ENCODE data around the gene OPHN1. TPM values are rescaled to one million over a fixed set of nuclear protein-coding genes. Genes with fewer than 3 reads are reported as not detected.
"Not testable (repeated sequence)": the region's sequence is repeated elsewhere in the genome, so short reads cannot be mapped to it uniquely, and the experiment has no call there.

The OPHN1 gene
- total RNA-seq, 2 experiments from 2014 or later: 0.04 TPM; not detected in 1

- ATAC-seq (no peak), DNase-seq (no peak)
- TF ChIP-seq CTCF (IDR thresholded peaks at IDR 0.05): no peak
- ChIA-PET POLR2A (no interaction called here), CTCF (no interaction called here)
- Mint-ChIP-seq H3K27me3 (no peaks in the 10 kb centered on the region), H3K4me3 (no peak overlapping the region), H3K36me3 (ENCODE audit: low read depth) (no peaks in the 10 kb centered on the region), H3K9me3 (no peaks in the 10 kb centered on the region), H3K4me1 (ENCODE audit: low read depth) (no peaks in the 10 kb centered on the region), H3K27ac (no peak overlapping the region)
- intact Hi-C loops (cut with micrococcal nuclease): no loop called here
These were observed 345.8 kb downstream of the OPHN1 start for GRCh38 chrX:68087526-68087925.

GRCh38 chrX:68086709-68087108 is 346.6 kb downstream of the OPHN1 start:
- intact Hi-C loops (cut with micrococcal nuclease): no loop called here
- TF ChIP-seq CTCF (IDR thresholded peaks at IDR 0.05): no peak
- H3K36me3 Mint-ChIP-seq (ENCODE audit: low read depth): no peaks in the 10 kb centered on the region
- H3K4me3 Mint-ChIP-seq: no peak overlapping the region
- no peak for ATAC-seq
- no peak overlapping the region for H3K27ac Mint-ChIP-seq
- no peaks in the 10 kb centered on the region for H3K27me3 Mint-ChIP-seq
- CTCF ChIA-PET: no interaction called here
- H3K4me1 Mint-ChIP-seq (ENCODE audit: low read depth): no peaks in the 10 kb centered on the region
- POLR2A ChIA-PET: no interaction called here
- DNase-seq: no peak
- H3K9me3 Mint-ChIP-seq: no peaks in the 10 kb centered on the region

GRCh38 chrX:68084765-68085164 is 348.5 kb downstream of the OPHN1 start:
- Mint-ChIP-seq H3K4me3 (no peak overlapping the region), H3K9me3 (no peaks in the 10 kb centered on the region), H3K36me3 (ENCODE audit: low read depth) (no peaks in the 10 kb centered on the region), H3K27me3 (no peaks in the 10 kb centered on the region), H3K4me1 (ENCODE audit: low read depth) (no peaks in the 10 kb centered on the region), H3K27ac (no peak overlapping the region)
- CTCF ChIA-PET: no interaction called here
- ATAC-seq (no peak), DNase-seq (no peak)
- POLR2A ChIA-PET: no interaction called here
- intact Hi-C loops (cut with micrococcal nuclease): no loop called here
- TF ChIP-seq CTCF (IDR thresholded peaks at IDR 0.05): no peak

- Mint-ChIP-seq H3K27ac (no peak overlapping the region), H3K4me1 (ENCODE audit: low read depth) (no peaks in the 10 kb centered on the region), H3K9me3 (no peaks in the 10 kb centered on the region), H3K27me3 (no peaks in the 10 kb centered on the region), H3K4me3 (no peak overlapping the region), H3K36me3 (ENCODE audit: low read depth) (no peaks in the 10 kb centered on the region)
- intact Hi-C loops (cut with micrococcal nuclease): no loop called here
- ChIA-PET POLR2A (no interaction called here), CTCF (no interaction called here)
- DNase-seq (no peak), ATAC-seq (no peak)
- TF ChIP-seq CTCF (IDR thresholded peaks at IDR 0.05): no peak
These were observed 349.8 kb downstream of the OPHN1 start for GRCh38 chrX:68083510-68083909.

- Mint-ChIP-seq H3K27me3 (no peaks in the 10 kb centered on the region), H3K4me1 (ENCODE audit: low read depth) (no peaks in the 10 kb centered on the region), H3K36me3 (ENCODE audit: low read depth) (no peaks in the 10 kb centered on the region)
These were observed 353.3 kb downstream of the OPHN1 start for GRCh38 chrX:68079961-68080360.

GRCh38 chrX:68078801-68079200 is 354.5 kb downstream of the OPHN1 start:
- H3K27me3 Mint-ChIP-seq; H3K27ac Mint-ChIP-seq; H3K4me1 Mint-ChIP-seq (ENCODE audit: low read depth); intact Hi-C loops (cut with micrococcal nuclease); H3K36me3 Mint-ChIP-seq (ENCODE audit: low read depth); CTCF ChIA-PET; POLR2A ChIA-PET; H3K4me3 Mint-ChIP-seq; ATAC-seq; H3K9me3 Mint-ChIP-seq; DNase-seq: not testable (repeated sequence)

More at GRCh38 chrX:68079961-68080360, 353.3 kb downstream of the OPHN1 start:
- CTCF ChIA-PET: no interaction called here
- H3K9me3 Mint-ChIP-seq: no peaks in the 10 kb centered on the region
- TF ChIP-seq CTCF (IDR thresholded peaks at IDR 0.05): no peak
- POLR2A ChIA-PET: no interaction called here
- intact Hi-C loops (cut with micrococcal nuclease): no loop called here
- ATAC-seq (no peak), DNase-seq (no peak)
- no peak overlapping the region for H3K27ac Mint-ChIP-seq
- no peak overlapping the region for H3K4me3 Mint-ChIP-seq
